Germinal center (tissue), 1 donor: ENCODE measurements around the gene HCN2.
"Not testable (repeated sequence)": the region's sequence is repeated elsewhere in the genome, so short reads cannot be mapped to it uniquely, and the experiment has no call there.

ENCODE experiments used
- DNase-seq: peaks from one replicate; pipeline ENCODE4 v3.0.0; 2012; ENCODE audit warnings: mixed read lengths, low spot score

The HCN2 gene

DNA sequence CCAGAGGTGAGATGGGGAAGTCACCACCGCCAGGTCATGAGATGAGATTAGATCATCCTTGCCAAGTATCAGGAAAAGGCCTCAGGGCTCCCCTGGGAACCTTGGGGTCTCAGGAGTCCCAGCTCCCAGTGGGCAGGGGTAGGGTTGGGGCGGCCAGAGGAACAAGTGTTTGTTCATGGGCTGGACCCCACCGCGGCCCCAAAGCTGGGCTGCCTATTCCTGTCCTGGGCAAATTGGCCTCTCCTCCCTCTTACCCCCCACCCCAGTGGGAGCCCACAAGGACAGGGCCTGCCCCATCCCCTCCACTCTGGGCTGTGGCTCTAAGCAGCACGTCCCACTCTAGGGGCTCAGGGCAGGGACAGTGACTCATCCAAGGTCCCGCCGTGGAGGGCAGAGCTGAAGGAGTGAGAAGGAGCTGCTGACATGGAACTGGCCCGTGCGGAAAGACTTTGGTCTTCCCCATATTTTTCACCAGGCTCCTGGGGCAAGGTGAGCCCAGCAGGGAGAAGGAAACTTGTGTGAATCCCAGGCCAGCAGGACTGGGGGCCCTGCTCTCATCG lies 4.0 kb upstream of the HCN2 start:
- DNase-seq: no peak

DNA sequence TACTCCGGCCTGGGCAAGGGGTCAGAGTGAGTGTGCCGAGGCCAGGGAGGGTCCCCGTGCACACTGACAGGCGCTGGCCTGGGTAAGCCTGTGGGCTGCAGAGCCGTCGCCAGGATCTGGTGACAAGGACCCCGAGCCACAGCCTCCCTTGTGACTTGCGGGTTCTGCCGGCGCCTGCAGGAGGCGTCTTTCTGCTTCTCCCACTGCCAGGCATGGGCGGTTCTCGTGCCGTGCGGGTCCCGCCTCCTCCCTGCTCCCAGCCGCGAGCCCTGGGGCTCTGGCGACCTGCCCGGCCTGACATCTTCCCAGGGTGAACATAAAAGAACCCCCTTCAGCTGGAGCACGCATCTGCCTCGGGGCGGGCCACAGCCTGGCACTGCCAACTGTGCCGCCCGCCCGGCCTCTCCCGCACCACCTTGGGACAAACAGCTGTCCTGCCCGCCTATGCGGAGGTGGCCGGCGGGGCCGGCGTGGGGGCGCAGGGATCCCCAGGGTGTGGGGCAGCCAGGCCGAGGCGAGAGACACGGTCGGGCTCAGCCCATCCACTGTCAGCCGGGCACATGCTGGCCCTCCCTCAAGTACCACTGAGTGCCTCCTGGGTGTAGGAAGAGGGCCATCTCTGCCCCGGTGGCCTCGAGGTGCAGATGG lies 1.5 kb upstream of the HCN2 start:
- no peak for DNase-seq

DNA sequence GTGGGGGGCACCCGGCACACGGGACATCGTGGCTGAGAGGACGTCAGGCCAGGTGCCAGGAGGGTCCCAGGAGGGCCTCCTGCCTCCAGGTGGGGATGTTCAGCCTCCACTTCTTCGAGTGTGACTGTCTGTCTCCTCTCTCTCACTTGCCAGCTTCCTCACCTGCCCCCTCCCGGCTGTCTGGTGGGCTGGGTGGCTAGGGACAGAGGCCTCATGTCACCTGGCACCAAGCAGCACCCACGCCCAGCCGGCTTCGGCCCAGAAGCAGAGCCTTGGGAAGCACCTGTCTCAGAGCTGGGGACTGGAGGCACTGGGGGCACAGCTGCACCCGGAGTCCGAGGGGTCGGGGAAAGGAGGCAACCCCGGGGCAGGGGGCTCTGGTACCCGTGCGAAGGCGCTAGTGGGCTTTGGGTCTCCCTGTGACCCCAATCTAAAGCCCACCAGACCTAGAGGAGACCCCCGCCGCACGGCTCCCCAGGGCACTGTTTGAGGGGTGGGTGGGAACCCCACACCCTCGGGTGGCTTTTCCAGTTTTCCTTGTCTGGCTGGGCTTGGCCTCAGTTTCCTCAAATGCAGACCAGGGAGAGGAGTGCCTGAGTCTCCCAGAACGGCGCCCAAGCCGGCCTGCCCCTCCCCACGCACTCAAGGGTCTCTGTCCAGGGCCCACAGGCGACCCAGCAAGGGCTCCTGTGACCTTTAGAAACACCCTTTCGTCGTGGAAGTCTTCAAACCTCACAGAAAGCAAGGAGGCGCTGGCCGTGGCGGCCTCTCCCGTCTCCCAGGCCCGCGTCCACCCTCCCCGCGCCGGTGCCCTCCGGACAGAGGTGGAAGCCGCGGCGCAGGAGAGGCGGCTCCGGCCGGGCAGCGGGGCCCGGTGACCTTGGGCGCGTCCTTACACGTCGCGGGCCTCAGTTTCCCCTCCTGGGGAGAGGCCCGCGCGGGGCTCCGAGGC lies 664 bp upstream of the HCN2 start:
- no peak for DNase-seq

DNA sequence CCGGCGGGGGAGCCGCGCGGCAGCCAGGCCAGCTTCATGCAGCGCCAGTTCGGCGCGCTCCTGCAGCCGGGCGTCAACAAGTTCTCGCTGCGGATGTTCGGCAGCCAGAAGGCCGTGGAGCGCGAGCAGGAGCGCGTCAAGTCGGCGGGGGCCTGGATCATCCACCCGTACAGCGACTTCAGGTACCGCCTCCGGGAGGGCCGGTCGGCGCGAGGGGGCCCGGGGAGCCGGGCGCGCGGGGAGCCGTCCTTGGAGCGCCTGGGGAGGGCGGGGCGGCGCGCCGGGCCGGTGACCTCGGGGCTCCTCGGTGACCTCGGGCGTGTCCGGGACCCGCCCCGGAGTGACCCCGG lies 690 bp downstream of the HCN2 start:
- no peak for DNase-seq

DNA sequence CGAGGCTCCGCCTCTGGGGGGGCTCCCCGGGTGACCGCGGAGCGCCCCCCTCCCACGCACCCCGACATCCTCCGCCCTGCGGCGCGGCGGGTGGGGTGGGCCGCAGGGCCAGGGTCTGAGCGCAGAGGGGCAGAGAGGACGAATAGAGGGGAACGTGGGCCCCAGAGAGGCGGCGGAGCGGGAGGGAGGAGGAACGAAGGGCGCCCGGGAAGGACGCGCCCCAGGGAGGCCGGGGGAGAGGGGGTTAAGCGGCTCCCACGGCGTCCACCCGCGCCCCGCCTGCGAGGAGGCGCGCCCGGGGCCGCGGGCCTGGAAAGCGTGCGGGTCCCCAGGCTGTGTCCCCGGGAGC lies 1.0 kb downstream of the HCN2 start:
- no peak for DNase-seq

DNA sequence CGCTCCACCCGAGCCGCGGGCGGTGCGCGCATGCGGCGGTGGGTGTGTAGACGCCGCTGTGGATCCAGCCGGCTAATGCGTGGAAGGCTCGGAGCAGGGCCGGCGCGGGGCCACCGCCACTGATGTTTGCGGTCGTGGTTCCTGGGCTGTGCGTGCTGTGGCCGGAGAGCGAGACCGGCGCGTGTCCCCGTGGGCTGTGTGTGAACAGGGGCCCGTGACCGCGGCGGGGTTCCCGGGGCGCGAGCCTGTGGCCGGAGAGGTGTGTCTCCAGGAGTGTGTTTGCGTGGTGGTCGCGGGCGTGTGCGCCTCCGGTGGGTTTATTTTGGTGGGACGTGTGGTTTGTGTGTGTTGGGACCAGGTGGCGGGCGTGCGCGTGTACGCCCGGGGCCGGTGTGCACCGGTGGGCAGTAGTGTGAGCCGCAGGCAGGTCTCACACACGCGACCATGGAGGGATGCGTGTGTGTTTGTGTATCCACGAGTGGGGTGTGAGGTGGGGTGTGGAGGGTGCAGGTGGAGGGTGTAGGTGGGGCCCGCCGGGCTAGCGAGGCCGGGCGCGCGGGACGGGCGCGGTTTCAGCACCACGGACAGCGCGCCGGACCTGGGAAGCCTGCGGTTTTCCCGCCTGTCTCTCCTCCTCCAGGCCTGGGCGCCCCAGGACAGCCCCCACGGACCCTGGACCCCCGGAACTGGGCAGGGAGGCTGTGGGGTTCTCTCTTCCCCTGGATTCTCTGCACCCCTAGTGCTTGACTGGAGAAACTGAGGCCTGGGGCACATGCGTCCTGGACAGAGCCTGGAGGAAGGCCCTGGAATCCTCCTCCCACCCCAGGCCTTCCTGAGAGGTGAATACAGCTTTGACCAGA lies 1.6 kb downstream of the HCN2 start:
- DNase-seq: no peak

DNA sequence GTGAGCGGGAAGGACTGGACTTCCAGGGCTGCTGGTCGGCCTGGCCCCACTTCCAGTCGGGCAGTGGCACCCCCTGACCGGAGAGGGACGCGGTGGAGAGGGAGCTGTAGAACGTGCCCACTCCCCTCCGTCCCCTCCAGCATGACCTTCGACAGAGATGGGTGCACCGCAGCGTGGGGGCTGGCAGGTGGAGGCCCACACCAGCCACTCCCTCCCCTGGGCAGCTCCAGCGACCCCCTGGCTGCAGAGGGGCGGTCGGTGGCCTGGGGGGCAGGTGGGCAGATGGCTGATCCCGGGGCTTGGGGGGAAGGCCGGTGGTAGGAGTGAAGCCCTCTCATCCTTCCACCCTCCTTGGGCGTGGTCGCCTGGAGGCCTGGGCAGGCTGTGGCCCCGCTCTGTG lies 2.4 kb downstream of the HCN2 start:
- no peak for DNase-seq

DNA sequence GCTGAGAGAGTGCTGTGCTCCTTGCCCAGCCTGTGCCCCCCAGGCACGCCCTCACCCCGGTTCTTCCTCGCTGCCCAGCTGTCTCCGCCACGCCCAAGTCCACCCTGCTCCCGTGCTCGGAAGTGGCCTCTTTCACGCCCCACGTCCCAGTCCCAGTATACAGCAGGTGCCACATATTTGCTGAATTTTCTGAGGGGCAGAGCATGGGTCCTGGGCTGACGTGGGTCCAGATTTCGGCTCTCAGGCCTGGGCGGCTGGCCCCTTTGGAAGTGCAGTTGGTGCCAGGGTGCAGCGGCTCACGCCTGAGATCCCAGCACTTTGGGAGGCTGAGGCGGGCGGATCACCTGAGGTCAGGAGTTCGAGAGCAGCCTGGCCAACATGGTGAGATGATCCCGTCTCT lies 3.4 kb downstream of the HCN2 start:
- DNase-seq: no peak

DNA sequence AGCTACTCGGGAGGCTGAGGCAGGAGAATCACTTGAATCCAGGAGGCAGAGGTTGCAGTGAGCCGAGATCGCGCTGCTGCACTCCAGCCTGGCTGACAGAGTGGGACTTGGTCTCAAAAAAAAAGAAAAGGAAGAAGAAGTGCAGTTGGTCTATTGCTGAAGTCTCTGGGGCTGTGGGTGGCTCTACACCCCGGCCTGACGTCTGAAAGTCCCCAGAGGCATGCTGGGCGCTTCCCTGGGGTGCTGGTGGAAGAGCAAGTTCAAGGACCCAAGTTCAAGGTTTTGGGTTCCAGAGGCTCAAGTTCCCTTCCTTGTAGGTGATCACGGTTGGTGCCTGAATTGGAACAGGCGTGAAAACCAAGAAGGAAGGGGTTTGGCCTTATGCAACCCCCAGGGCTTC lies 3.8 kb downstream of the HCN2 start:
- DNase-seq: no peak

DNA sequence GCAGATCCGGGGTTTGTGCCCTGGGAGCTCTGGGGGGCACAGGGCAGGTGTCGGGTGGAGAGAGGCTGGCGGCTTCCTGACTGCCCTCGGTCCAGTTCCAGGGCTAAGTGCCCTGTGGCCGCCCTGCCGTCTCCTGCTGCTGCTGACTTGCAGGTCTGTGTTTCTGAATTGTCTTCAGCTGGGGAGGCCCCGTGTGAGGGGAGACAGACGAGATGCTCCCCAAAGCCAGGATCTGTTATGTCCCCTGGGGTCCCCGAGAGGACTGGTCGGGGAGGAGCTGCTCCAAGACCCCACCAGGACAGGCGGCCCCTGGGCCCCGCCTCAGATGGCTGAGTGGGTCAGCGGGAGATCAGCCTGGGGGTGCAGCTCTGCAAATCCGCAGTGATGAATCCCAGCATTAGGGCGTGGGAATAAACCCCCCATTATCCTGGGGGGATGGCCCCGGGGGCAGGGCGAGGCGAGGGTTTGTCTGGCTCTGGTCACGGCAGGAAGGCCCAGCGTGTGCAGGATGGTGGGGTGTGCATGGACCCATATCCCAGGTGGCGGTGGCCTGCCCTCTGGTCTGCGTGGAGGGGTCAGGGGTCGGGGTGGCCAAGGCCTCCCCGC lies 4.7 kb downstream of the HCN2 start:
- DNase-seq: no peak

DNA sequence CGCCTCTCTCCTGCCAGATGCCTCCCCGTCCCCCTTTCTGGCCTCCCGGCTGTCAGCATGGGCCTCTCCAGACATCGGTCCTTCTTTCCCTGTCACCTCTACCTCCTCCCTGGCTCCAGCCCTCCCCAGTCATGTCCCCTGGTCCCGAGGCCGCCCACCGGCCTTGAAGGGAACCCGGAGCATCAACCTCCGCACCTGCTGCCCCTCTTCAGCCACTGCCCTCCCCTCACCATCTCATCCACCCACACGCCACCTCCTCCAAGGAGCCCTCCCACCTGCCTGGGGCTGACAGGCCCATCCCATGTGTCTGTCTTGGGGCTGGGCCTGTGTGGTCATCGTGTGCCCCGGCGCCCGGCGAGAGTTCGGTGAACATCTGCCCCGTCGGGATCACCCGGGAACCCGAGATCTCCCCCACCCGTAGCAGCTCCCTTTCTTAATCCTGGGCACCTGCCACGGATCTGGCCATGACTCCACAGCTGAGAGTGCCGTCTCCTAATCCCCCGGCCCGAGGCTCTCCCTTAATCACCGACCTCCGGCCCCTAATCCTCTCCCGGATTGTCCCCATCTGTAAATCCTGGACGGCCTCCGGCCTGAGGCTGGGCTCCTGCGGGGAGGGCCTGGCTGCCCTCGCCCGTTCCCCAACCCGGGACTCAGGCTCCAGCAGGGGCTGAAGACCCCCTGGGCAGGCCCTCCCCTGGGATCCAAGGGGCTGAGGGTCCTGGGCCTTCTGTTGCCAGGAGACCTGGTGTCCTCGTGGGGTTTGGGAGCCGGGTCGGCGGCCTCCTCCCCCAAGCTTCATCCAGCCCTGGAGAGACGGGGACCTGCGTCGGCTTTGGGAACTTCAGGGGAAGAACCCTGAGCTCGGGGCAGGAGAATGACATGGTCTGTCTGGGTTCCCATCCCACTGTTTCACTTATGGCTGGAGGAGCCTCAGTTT lies 5.9 kb downstream of the HCN2 start:
- DNase-seq: no peak

DNA sequence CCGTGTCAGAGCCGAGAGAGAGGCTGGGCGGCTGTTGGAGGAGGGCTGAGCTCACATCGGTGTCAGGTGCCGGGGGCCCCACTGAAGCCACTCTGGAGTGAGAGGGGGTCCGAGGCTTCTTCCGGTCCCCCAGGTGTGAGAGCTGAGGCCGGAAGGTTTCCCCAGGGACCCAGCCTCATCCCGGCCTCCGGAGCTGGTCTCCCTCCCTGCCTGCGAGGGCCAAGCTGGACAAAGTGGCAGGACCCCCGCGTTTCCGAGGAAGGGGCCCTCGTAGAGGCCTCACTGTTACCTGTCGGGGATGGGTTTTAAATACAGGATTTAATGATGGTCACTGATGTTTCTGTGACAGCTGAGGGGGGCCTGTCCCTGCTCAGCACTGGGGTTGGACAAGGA lies 6.6 kb downstream of the HCN2 start:
- no peak for DNase-seq

DNA sequence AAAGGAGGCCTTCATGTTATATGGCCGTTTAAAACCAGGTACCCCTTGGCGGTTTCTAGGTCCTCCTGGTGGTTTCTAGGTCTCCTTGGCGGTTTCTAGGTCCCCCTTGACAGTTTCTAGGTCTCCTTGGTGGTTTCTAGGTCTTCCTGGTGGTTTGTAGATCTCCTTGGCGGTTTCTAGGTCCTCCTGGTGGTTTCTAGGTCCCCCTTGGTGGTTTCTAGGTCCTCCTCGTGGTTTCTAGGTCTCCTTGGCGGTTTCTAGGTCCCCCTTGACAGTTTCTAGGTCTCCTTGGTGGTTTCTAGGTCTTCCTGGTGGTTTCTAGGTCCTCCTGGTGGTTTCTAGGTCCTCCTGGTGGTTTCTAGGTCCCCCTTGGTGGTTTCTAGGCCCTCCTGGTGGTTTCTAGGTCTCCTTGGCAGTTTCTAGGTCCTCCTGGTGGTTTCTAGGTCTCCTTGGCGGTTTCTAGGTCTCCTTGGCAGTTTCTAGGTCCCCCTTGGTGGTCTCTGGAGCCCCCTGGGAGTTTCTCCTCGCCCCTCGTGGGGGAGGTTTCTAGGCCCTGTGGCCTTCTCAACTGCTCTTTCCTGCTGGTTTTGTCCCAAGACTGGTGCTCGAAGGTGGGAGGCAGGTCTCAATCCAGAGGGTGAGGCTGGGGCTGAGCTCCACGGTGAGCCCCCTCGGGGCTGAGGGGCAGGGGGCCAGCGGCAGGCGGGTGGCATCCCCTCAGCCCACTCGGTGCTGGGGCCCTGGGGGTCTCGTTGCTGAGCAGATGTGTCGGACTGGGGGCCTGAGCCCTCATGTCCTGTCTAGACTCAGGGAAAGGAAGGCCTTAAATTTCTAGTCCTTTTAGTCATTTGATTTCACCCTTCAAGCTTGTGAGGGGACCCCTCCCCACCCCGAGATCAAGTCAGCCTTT lies 8.0 kb downstream of the HCN2 start:
- no peak for DNase-seq

DNA sequence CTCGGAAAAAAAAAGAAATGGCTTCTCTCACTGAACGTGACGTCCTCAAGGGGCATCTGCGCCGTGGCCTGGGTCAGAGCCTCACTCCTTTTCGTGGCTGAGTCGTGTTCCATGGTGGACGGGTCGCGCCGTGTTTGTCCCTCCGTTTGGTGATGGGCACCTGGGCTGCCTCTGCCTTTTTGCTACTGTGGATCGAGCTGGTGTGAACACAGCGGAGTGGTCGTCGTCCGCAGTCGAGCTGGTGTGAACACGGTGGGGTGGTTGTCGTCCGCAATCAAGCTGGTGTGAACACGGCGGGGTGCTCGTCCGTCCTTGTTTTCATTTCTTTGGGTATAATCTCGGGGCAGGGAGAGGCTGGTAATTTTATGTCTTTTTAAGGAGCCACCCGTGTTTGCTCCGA lies 11.6 kb downstream of the HCN2 start:
- no peak for DNase-seq

DNA sequence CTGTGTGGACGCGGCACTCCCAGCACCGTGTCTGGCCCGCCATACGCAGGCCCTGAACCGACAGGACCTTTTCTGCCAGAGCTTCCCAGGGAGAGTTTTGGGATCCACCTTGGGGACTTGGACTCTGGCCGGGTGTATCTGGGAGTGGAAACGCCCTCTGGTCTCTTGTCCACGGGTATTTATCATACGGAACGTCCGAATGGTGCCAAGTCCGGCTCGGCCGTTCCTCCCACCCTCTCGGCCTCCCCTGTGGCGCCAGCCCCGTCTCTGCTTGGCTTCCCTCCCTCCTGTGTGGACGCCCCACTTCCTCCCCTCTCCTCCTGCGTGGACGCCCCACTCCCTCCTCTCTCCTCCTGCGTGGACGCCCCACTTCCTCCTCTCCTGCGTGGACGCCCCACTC lies 12.1 kb downstream of the HCN2 start:
- DNase-seq: no peak

DNA sequence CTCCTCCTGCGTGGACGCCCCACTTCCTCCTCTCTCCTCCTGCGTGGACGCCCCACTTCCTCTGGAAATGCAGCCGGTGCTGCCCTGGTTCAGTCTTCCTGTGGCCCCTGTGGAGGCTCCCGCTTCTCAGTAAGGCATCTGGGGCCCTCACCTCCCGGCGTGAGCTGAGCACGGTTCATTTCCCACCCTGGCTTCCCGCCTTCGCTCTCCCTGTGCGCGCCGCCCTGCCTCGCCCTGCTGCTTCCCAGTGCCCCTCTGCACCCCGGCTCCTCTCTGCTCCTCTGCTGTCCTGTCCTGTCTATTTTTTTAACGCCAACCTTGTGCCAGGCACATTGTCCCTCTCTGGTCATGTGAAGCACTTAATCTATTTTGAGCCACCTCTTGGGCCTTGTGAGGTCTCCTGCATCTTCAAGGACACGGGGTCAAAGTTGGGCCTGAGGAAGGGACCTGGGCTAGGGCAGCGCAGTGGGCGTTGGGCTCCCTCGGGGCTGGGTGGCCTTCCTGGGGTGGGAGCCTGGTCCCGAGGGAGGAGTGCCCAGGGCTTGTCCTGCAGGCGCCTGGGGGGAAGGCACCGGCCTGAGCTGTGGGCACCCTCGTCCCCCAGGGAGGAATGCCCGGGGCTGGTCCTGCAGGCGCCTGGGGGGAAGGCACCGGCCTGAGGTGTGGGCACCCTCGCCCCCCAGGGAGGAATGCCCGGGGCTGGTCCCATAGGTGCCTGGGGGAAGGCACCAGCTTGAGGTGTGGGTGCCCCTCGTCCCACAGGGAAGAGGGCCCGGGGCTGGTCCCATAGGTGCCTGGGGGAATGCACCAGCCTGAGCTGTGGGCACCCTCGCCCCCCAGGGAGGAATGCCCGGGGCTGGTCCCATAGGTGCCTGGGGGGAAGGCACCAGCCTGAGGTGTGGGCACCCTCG lies 13.0 kb downstream of the HCN2 start:
- no peak for DNase-seq

DNA sequence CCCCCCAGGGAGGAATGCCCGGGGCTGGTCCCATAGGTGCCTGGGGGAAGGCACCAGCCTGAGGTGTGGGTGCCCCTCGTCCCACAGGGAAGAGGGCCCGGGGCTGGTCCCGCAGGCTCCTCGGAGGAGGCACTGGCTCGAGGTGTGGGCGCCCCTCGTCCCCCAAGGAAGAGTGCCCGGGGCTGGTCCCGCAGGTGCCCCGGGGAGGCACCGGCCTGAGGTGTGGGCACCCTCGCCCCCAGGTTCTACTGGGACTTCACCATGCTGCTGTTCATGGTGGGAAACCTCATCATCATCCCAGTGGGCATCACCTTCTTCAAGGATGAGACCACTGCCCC lies 13.6 kb downstream of the HCN2 start:
- not testable (repeated sequence) for DNase-seq

DNA sequence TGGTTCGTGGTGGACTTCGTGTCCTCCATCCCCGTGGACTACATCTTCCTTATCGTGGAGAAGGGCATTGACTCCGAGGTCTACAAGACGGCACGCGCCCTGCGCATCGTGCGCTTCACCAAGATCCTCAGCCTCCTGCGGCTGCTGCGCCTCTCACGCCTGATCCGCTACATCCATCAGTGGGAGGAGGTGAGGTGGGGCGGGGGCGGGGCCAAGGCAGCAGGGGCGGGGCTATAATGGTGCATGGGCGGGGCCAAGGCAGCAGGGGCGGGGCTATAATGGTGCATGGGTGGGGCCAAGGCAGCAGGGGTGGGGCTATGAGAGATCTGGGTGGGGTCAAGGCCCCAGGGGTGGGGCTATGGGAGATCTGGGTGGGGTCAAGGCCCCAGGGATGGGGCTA lies 14.1 kb downstream of the HCN2 start:
- not testable (repeated sequence) for DNase-seq

DNA sequence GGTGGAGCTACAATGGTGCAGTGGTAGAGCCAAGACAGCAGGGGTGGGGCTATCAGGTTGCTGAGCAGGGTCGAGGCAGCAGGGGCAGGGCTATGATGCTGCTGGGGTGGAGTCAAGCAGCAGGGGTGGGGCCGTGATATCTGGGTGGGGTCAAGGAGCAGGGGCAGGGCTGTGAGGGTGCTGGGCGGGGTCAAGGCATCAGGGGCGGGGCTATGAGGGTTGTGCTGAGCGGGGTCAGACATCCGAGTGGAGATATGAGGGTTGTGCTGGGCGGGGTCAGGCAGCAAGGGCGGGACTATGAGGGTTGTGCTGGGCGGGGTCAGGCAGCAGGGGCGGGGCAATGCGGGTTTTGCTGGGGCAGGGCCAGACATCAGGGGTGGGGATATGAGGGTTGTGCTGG lies 14.7 kb downstream of the HCN2 start:
- DNase-seq: peak; percentile 56
